ENCODE measurements around the gene ROR2.

- TF ChIP-seq TAF1 (conservative IDR thresholded peaks at IDR 0.05) (no peak), JUND (IDR thresholded peaks at IDR 0.05) (no peak), EGR1 (IDR thresholded peaks at IDR 0.05; ENCODE audit: low read depth in 2 of 2) (no peak), SP1 (IDR thresholded peaks at IDR 0.05) (no peak)
- TF ChIP-seq, protein P1, sequence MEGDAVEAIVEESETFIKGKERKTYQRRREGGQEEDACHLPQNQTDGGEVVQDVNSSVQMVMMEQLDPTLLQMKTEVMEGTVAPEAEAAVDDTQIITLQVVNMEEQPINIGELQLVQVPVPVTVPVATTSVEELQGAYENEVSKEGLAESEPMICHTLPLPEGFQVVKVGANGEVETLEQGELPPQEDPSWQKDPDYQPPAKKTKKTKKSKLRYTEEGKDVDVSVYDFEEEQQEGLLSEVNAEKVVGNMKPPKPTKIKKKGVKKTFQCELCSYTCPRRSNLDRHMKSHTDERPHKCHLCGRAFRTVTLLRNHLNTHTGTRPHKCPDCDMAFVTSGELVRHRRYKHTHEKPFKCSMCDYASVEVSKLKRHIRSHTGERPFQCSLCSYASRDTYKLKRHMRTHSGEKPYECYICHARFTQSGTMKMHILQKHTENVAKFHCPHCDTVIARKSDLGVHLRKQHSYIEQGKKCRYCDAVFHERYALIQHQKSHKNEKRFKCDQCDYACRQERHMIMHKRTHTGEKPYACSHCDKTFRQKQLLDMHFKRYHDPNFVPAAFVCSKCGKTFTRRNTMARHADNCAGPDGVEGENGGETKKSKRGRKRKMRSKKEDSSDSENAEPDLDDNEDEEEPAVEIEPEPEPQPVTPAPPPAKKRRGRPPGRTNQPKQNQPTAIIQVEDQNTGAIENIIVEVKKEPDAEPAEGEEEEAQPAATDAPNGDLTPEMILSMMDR (IDR thresholded peaks at IDR 0.05; ENCODE audit: low read depth, low read length, missing input control): no peak
- TF ChIP-seq, protein P2, sequence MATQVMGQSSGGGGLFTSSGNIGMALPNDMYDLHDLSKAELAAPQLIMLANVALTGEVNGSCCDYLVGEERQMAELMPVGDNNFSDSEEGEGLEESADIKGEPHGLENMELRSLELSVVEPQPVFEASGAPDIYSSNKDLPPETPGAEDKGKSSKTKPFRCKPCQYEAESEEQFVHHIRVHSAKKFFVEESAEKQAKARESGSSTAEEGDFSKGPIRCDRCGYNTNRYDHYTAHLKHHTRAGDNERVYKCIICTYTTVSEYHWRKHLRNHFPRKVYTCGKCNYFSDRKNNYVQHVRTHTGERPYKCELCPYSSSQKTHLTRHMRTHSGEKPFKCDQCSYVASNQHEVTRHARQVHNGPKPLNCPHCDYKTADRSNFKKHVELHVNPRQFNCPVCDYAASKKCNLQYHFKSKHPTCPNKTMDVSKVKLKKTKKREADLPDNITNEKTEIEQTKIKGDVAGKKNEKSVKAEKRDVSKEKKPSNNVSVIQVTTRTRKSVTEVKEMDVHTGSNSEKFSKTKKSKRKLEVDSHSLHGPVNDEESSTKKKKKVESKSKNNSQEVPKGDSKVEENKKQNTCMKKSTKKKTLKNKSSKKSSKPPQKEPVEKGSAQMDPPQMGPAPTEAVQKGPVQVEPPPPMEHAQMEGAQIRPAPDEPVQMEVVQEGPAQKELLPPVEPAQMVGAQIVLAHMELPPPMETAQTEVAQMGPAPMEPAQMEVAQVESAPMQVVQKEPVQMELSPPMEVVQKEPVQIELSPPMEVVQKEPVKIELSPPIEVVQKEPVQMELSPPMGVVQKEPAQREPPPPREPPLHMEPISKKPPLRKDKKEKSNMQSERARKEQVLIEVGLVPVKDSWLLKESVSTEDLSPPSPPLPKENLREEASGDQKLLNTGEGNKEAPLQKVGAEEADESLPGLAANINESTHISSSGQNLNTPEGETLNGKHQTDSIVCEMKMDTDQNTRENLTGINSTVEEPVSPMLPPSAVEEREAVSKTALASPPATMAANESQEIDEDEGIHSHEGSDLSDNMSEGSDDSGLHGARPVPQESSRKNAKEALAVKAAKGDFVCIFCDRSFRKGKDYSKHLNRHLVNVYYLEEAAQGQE (IDR thresholded peaks at IDR 0.05): no peak
These were observed 229.0 kb downstream of the ROR2 start for GRCh38 chr9:91720751-91721705.

Data from liver (tissue), 3 donors.